WTC11 (cell line): ENCODE measurements around the gene TTC7B.

Source experiments
- ATF2 ChIP-seq: sonication (generic); formaldehyde crosslinking; IDR thresholded peaks from 2 replicates; pipeline ENCODE4 v1.8.1; 2022; ENCODE audit warnings: low read depth, missing genetic modification reagents, borderline replicate concordance
- CBFB ChIP-seq: sonication (generic); formaldehyde crosslinking; IDR thresholded peaks from 2 replicates; pipeline ENCODE4 v1.8.1; 2022; ENCODE audit warnings: mild to moderate bottlenecking, low read depth, missing genetic modification reagents
- ESRRA ChIP-seq: sonication (generic); formaldehyde crosslinking; IDR thresholded peaks from 2 replicates; pipeline ENCODE4 v1.8.1; 2022; ENCODE audit warnings: mild to moderate bottlenecking, missing genetic modification reagents, borderline replicate concordance
- GTF2I ChIP-seq: fragments of 250-450 bp; sonication (Bioruptor Pico); conservative IDR thresholded peaks from 2 replicates; pipeline ENCODE4 v1.4.0; 2021; ENCODE audit warnings: mild to moderate bottlenecking
- PRRX2 ChIP-seq: fragments of 250-450 bp; sonication (Bioruptor Pico); IDR thresholded peaks from 2 replicates; pipeline ENCODE4 v1.8.0; 2021; ENCODE audit warnings: mild to moderate bottlenecking
- ZNF423 ChIP-seq: fragments of 250-450 bp; sonication (Bioruptor Pico); IDR thresholded peaks from 2 replicates; pipeline ENCODE4 v2.1.2; 2022; ENCODE audit warnings: mild to moderate bottlenecking, moderate library complexity
- ZNF532 ChIP-seq: fragments of 250-450 bp; sonication (Bioruptor Pico); IDR thresholded peaks from 2 replicates; pipeline ENCODE4 v1.9.0; 2021; ENCODE audit warnings: mild to moderate bottlenecking, borderline replicate concordance
- TF ChIP-seq, protein P1 (sequence below): fragments of 200-600 bp; IDR thresholded peaks from 2 replicates; pipeline ENCODE4 v1.8.0; 2022; ENCODE audit warnings: antibody characterized with exemption

GRCh38 chr14:90523961-90524875 is 292.0 kb downstream of the TTC7B start:
- TF ChIP-seq, protein P1, sequence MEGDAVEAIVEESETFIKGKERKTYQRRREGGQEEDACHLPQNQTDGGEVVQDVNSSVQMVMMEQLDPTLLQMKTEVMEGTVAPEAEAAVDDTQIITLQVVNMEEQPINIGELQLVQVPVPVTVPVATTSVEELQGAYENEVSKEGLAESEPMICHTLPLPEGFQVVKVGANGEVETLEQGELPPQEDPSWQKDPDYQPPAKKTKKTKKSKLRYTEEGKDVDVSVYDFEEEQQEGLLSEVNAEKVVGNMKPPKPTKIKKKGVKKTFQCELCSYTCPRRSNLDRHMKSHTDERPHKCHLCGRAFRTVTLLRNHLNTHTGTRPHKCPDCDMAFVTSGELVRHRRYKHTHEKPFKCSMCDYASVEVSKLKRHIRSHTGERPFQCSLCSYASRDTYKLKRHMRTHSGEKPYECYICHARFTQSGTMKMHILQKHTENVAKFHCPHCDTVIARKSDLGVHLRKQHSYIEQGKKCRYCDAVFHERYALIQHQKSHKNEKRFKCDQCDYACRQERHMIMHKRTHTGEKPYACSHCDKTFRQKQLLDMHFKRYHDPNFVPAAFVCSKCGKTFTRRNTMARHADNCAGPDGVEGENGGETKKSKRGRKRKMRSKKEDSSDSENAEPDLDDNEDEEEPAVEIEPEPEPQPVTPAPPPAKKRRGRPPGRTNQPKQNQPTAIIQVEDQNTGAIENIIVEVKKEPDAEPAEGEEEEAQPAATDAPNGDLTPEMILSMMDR, result no peak
- TF ChIP-seq CBFB (CRISPR knock-in tag) (no peak), ZNF423 (CRISPR knock-in tag) (no peak), ESRRA (CRISPR knock-in tag) (no peak), GTF2I (CRISPR knock-in tag) (no peak), PRRX2 (CRISPR knock-in tag) (no peak), ATF2 (CRISPR knock-in tag) (no peak), ZNF532 (no peak)
